Motor neuron (in vitro differentiated cells): ENCODE data around the gene GSTM5. TPM values are rescaled to one million over a fixed set of nuclear protein-coding genes. Genes with fewer than 3 reads are reported as not detected.

Experiments used
- ATAC-seq, 8 experiments: fragments of 200-7000 bp; cut with Tn5 transposase; replicated peaks in 6 of 8; 2 replicates each; pipeline ENCODE4 v1.8.0; 2021; ENCODE audit warnings: mild to moderate bottlenecking in 8 of 8, moderate library complexity in 8 of 8
- H3K27ac ChIP-seq, 2 donors: fragments of 250-450 bp; sonication (Bioruptor Pico); 2 replicates each; pipeline ENCODE4 v1.9.0; 2021; ENCODE audit warnings: antibody characterized with exemption in 2 of 2, mild to moderate bottlenecking in 2 of 2, moderate library complexity in 1 of 2
- H3K4me1 ChIP-seq, 2 donors: fragments of 250-450 bp; sonication (Bioruptor Pico); replicated peaks in 1 of 2; 2 replicates each; pipeline ENCODE4 v1.6.1; 2021; ENCODE audit warnings: antibody characterized with exemption in 2 of 2, mild to moderate bottlenecking in 2 of 2, moderate library complexity in 1 of 2
- H3K4me3 ChIP-seq, 5 donors: fragments of 250-450 bp; sonication (Bioruptor Pico); 2 replicates each; pipeline ENCODE4 v1.9.0; 2021; ENCODE audit warnings: antibody characterized with exemption in 5 of 5, mild to moderate bottlenecking in 5 of 5, moderate library complexity in 4 of 5
- WGBS, 10 experiments: fragments of 450-650 bp; shearing (Covaris generic); methylation state at CpG; one replicate each; pipeline ENCODE4 v1.0.0; 2022; 5-methylcytosine and 5-hydroxymethylcytosine counted together
- in situ Hi-C, 9 experiments: fragments of 400-800 bp; cut with MboI; loops; one replicate each; pipeline ENCODE4 v1.15.0; 2021; ENCODE audit warnings: low sequenced_read_pairs in 9 of 9, low pct_unique_long_range_greater_than_20kb in 2 of 9; ENCODE audit not compliant: unreplicated experiment in 9 of 9
- total RNA-seq, 8 experiments: library from RNA; unstranded; fragments of 300-600 nt; gene quantifications; 2 replicates each; pipeline versions ENCODE4 v1.2.3 to v1.2.4, GENCODE V29; 2022

Gene GSTM5
- total RNA-seq, 8 experiments from 2014 or later = 0.05 to 2.9 (median 0.82) TPM; not detected in 1

GRCh38 chr1:109722908-109723691 is 11.0 kb downstream of the GSTM5 start:
- Histone ChIP-seq H3K4me3 (no peak overlapping the region), H3K27ac (no peak overlapping the region), H3K4me1 (no peaks in the 10 kb centered on the region)
- 0 to 91% (median 68%) methylated on average over 1 to 7 of the region's 7 CpGs for WGBS, 10 experiments
- in situ Hi-C loops = no loop called here
- ATAC-seq = peak in 3 of 8 experiments; percentile 64 to 79 (median 66)

- H3K4me1 ChIP-seq = no peaks in the 10 kb centered on the region
- in situ Hi-C loops = loop anchor here in 1 of 9 experiments (25.0 kb wide), 1 partner anchor 88 kb away; no protein-coding TSS in a partner anchor
- ATAC-seq = no peak
- H3K27ac ChIP-seq = no peak overlapping the region
- H3K4me3 ChIP-seq = no peak overlapping the region
- WGBS, 10 experiments = 0 to 88% (median 65%) methylated on average over 1 to 3 of the region's 5 CpGs; no CpG with 5 or more reads in 6 of the 10 experiments
Observed at GRCh38 chr1:109724933-109725332, 12.9 kb downstream of the GSTM5 start.

- Histone ChIP-seq H3K27ac (no peak overlapping the region), H3K4me3 (no peak overlapping the region), H3K4me1 (no peaks in the 10 kb centered on the region)
- in situ Hi-C loops = loop anchor here in 1 of 9 experiments (25.0 kb wide), 1 partner anchor 88 kb away; no protein-coding TSS in a partner anchor
- peak in 1 of 8 experiments; percentile 3 for ATAC-seq
- 11 to 93% (median 86%) methylated on average over 1 to 4 of the region's 4 CpGs; no CpG with 5 or more reads in 3 of the 10 experiments for WGBS, 10 experiments
Observed at GRCh38 chr1:109725510-109725909, 13.5 kb downstream of the GSTM5 start.

GRCh38 chr1:109726007-109726406 is 14.0 kb downstream of the GSTM5 start:
- H3K4me3 ChIP-seq = no peak overlapping the region
- 0 to 100% (median 67%) methylated on average over 1 of the region's 1 CpG; no CpG with 5 or more reads in 2 of the 10 experiments for WGBS, 10 experiments
- no peak overlapping the region for H3K27ac ChIP-seq
- ATAC-seq = peak in 3 of 8 experiments; percentile 5 to 15 (median 10)
- H3K4me1 ChIP-seq = no peaks in the 10 kb centered on the region
- in situ Hi-C loops = loop anchor here in 1 of 9 experiments (25.0 kb wide), 1 partner anchor 89 kb away; no protein-coding TSS in a partner anchor

DNA sequence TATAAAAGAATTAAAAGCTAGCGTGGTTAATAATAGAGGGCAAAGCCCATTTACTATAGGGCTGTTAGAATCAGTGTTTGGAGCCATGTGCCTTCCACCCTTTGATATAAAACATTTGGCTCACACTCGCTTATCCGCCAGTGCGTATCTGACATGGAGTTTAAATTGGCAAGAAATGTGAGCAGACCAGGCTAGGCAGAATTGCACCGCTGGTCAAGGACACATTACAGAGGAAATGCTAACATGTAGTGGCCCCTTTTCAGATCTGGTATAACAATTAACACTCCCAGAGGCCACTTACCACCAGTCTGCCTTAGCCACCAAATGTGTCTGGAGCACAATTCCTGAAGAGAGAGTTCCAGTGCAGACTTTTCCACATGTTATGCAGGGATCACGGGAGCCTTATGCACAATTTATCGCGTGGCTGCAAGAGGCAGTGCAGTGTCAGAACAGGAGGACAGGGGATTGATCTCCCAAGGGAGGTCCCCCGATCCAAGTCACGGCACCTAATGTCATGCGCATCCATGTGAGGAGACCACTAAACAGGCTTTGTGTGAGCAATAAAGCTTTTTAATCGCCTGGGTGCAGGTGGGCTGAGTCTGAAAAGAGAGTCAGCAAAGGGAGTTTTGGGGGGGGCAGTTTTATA is 14.8 kb downstream of the GSTM5 start:
- WGBS, 10 experiments = 60 to 100% (median 84%) methylated on average over 1 to 12 of the region's 12 CpGs
- in situ Hi-C loops = loop anchor here in 1 of 9 experiments (25.0 kb wide), 1 partner anchor 90 kb away; no protein-coding TSS in a partner anchor
- no peak overlapping the region for H3K4me3 ChIP-seq

DNA sequence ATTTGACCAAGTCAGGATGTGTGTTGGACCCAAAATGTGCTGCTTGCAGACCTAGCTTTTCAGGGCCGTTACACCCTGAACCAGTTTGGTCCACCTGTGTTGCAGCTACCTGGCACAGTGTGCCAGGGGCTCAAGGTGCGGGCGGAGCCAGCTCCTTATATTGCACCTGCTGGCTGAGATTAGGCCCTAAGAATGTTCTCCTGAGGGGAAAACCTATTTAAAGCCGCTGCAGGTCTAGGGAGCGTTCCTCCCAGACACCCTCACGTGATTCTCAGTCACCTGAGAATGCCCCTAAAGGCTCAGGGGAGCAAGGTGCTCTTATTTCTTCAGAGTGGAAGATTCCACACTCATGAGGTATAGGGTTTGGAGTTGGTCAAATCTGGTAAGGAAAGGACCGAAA is 16.8 kb downstream of the GSTM5 start:
- in situ Hi-C loops = loop anchor here in 1 of 9 experiments (25.0 kb wide), 1 partner anchor 92 kb away; no protein-coding TSS in a partner anchor
- 43 to 100% (median 91%) methylated on average over 1 to 7 of the region's 7 CpGs; no CpG with 5 or more reads in 3 of the 10 experiments for WGBS, 10 experiments
- ATAC-seq = no peak
- Histone ChIP-seq H3K4me3 (no peak overlapping the region), H3K4me1 (no peaks in the 10 kb centered on the region), H3K27ac (no peak overlapping the region)

More for the DNA sequence above, 14.8 kb downstream of the GSTM5 start:
- H3K4me1 ChIP-seq = no peaks in the 10 kb centered on the region
- ATAC-seq = peak in 3 of 8 experiments; percentile 29 to 53 (median 36)
- H3K27ac ChIP-seq = no peak overlapping the region

DNA sequence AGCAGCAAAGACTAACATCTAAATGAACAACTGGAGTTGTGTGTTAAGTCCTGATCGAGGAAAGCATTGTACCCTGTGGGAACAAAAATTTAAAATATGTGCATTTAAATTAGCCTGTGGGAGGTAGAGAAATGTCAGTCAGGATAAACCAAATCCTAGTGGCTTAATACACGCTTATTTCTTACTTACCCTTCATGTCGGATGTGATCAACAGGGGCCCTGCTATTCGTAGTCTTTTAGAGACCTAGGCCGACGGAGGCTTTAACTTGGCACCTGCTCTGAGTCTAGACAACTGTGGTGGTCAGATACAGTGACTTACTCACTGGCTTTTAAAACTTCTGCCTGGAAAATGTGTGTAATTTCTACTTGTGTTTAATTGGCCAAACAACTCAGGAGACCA is 18.6 kb downstream of the GSTM5 start:
- ATAC-seq = peak in 2 of 8 experiments; percentile 28 to 29
- WGBS, 10 experiments = 27 to 100% (median 67%) methylated on average over 1 to 6 of the region's 6 CpGs
- H3K4me1 ChIP-seq = no peaks in the 10 kb centered on the region
- in situ Hi-C loops = loop anchor here in 1 of 9 experiments (25.0 kb wide), 1 partner anchor 93 kb away; no protein-coding TSS in a partner anchor
- H3K4me3 ChIP-seq = no peak overlapping the region
- no peak overlapping the region for H3K27ac ChIP-seq

DNA sequence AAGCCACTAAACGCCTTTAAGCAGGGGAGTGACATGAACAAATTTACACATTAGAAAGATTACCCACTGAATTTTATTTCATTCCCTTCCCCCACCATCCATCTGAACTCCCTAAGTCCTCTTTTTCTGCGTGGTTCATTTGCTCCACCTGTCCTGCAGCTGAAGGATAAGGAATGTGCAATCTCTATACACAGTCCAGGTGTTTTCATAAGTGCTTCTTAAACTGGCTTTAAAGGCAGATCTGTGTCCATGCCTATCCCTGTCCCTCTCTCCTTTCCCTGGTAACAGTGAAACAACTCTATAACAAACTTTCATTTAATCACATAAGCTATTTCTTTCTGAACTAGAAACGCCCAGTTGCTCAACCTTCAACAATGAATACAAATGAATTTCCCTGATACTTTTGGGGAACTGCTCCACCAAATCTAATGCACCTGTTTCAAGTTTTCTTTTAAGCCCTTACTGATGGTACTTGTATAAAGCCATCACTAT is 20.4 kb downstream of the GSTM5 start:
- WGBS, 10 experiments = 29 to 85% (median 60%) methylated on average over 1 to 3 of the region's 3 CpGs

GRCh38 chr1:109733236-109733870 is 21.3 kb downstream of the GSTM5 start:
- no peaks in the 10 kb centered on the region for H3K4me1 ChIP-seq
- in situ Hi-C loops = loop anchor here in 1 of 9 experiments (25.0 kb wide), 1 partner anchor 96 kb away; no protein-coding TSS in a partner anchor
- ATAC-seq = peak in 6 of 8 experiments; percentile 18 to 95 (median 44)
- no peak overlapping the region for H3K27ac ChIP-seq
- WGBS, 10 experiments = 60 to 92% (median 79%) methylated on average over 1 to 3 of the region's 4 CpGs; no CpG with 5 or more reads in 3 of the 10 experiments
- H3K4me3 ChIP-seq = no peak overlapping the region

More for the DNA sequence above, 20.4 kb downstream of the GSTM5 start:
- ATAC-seq = peak in 3 of 8 experiments; percentile 50 to 78 (median 76)
- Histone ChIP-seq H3K4me1 (no peaks in the 10 kb centered on the region), H3K27ac (no peak overlapping the region), H3K4me3 (no peak overlapping the region)
- in situ Hi-C loops = loop anchor here in 1 of 9 experiments (25.0 kb wide), 1 partner anchor 95 kb away; no protein-coding TSS in a partner anchor

DNA sequence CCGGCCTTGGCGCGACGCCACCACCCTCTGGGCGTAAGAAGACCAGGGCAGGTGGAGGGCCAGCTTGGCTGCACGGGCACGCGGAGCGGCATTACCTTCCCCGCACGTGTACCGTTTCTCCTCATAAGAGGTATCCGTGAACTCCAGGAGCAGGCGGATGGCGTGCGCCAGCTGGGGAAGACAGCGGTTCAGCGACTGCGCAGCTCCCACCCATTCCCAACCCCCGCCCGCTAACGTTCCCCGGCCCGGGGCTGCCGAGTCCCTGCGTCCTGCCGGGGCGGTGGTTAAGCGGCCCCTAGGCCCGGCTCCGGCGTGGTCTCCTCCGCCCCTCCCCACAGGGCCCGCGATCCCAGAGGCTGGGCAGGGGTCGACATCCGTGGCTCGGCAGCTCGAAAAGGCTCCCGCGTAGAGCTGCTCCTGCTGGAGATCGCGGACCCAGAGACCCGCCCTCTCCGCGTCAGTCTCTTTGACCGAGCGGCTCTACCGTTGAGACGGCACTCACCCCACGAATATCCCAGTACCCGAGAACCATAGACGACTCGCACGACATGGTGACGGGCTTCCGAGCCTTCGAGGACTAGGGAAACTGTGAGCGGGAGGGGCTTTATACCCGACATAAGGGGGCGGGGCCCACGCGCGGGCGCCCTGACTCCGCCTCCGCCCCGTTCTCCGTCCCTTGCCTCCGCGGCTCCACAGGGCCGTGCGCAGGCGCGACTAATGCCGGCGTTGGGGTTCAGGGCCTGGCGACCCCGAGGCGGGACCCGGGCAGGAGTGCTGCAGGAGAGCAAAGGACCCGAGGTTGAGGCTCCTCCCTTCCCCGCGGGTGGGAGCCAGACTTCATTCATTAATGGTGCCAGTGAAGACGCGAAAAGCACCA is 27.9 kb downstream of the GSTM5 start:
- peak overlapping the region; percentile 59 to 64 for H3K27ac ChIP-seq
- ATAC-seq = peak; percentile 91 to 94 (median 93)
- H3K4me1 ChIP-seq = peaks cover 7 to 9% of the 10 kb centered on the region in 2 donors
- H3K4me3 ChIP-seq = peak overlapping the region; percentile 52 to 73 (median 54)
- WGBS, 10 experiments = 0 to 10% (median 2%) methylated on average over 1 to 41 of the region's 86 CpGs; no CpG with 5 or more reads in 3 of the 10 experiments
- in situ Hi-C loops = loop anchor here in 1 of 9 experiments (25.0 kb wide), 1 partner anchor 103 kb away; no protein-coding TSS in a partner anchor

GRCh38 chr1:109740615-109741373 is 28.7 kb downstream of the GSTM5 start, which contains the start of gene GSTM3:
GSTM3 (minus strand) TSS chr1:109741038; CDS start chr1:109740287, 751 bp downstream.
- peak within 1 kb of the TSS; percentile 59 to 64 for H3K27ac ChIP-seq
- H3K4me1 ChIP-seq = peaks cover 7 to 9% of the 10 kb centered on the region in 2 donors
- H3K4me3 ChIP-seq = peak within 1 kb of the TSS; percentile 52 to 73 (median 54)
- 0 to 50% (median 18%) methylated on average over 1 to 8 of the region's 10 CpGs; no CpG with 5 or more reads in 1 of the 10 experiments for WGBS, 10 experiments
- in situ Hi-C loops = loop anchor here in 1 of 9 experiments (25.0 kb wide), 1 partner anchor 103 kb away; no protein-coding TSS in a partner anchor
- peak in 3 of 8 experiments; percentile 18 to 35 (median 23) for ATAC-seq
